Measurements from ENCODE around the gene CHCHD3. TPM values are rescaled to one million over a fixed set of nuclear protein-coding genes. Genes with fewer than 3 reads are reported as not detected.

CHCHD3 gene
- total RNA-seq, 1 donor, result 104 TPM

GRCh38 chr7:132779164-132779563, 302.7 kb downstream of the CHCHD3 start:
- no peak for DNase-seq (ENCODE audit: low read depth)
- no peak for TF ChIP-seq CTCF (IDR thresholded peaks at IDR 0.05; ENCODE audit: insufficient read depth, low read depth, low read length)
- H3K4me3 ChIP-seq (ENCODE audit: low read depth, low read length), result no peak overlapping the region

GRCh38 chr7:132778761-132779160, 303.1 kb downstream of the CHCHD3 start:
- TF ChIP-seq CTCF (IDR thresholded peaks at IDR 0.05; ENCODE audit: insufficient read depth, low read depth, low read length), result no peak
- DNase-seq (ENCODE audit: low read depth), result no peak
- H3K4me3 ChIP-seq (ENCODE audit: low read depth, low read length), result no peak overlapping the region

GRCh38 chr7:132777956-132778355, 303.9 kb downstream of the CHCHD3 start:
- no peak for DNase-seq (ENCODE audit: low read depth)
- TF ChIP-seq CTCF (IDR thresholded peaks at IDR 0.05; ENCODE audit: insufficient read depth, low read depth, low read length), result no peak
- H3K4me3 ChIP-seq (ENCODE audit: low read depth, low read length), result no peak overlapping the region

- H3K4me3 ChIP-seq (ENCODE audit: low read depth, low read length), result no peak overlapping the region
- no peak for DNase-seq (ENCODE audit: low read depth)
- TF ChIP-seq CTCF (IDR thresholded peaks at IDR 0.05; ENCODE audit: insufficient read depth, low read depth, low read length), result no peak
Observed at GRCh38 chr7:132777414-132777813, 304.5 kb downstream of the CHCHD3 start.

GRCh38 chr7:132776048-132776620, 305.8 kb downstream of the CHCHD3 start:
- no peak overlapping the region for H3K4me3 ChIP-seq (ENCODE audit: low read depth, low read length)
- TF ChIP-seq CTCF (IDR thresholded peaks at IDR 0.05; ENCODE audit: insufficient read depth, low read depth, low read length), result no peak
- DNase-seq (ENCODE audit: low read depth), result no peak

GRCh38 chr7:132773527-132773956, 308.3 kb downstream of the CHCHD3 start:
- peak; percentile 91 for DNase-seq (ENCODE audit: low read depth)
- no peak overlapping the region for H3K4me3 ChIP-seq (ENCODE audit: low read depth, low read length)
- no peak for TF ChIP-seq CTCF (IDR thresholded peaks at IDR 0.05; ENCODE audit: insufficient read depth, low read depth, low read length)

- DNase-seq (ENCODE audit: low read depth), result peak; percentile 53
- H3K4me3 ChIP-seq (ENCODE audit: low read depth, low read length), result no peak overlapping the region
- TF ChIP-seq CTCF (IDR thresholded peaks at IDR 0.05; ENCODE audit: insufficient read depth, low read depth, low read length), result no peak
Observed at GRCh38 chr7:132771301-132771730, 310.6 kb downstream of the CHCHD3 start.

All from fibroblast of villous mesenchyme (primary cell).